Right renal cortex interstitium (tissue), 3 donors: ENCODE measurements around the gene FAM170A. TPM values are rescaled to one million over a fixed set of nuclear protein-coding genes. Genes with fewer than 3 reads are reported as not detected.

Experiments
- polyA plus RNA-seq, 3 donors: library from polyadenylated mRNA; unstranded; fragments of 120-200 nt; gene quantifications; one replicate each; pipeline ENCODE4 v1.2.1, GENCODE V29; 2013; ENCODE audit not compliant: insufficient read length in 3 of 3

Gene FAM170A
- polyA plus RNA-seq, 3 donors = not detected

Other genes with a start within 250 kb of the FAM170A start
- gene HSD17B4, start 177.1 kb upstream of the FAM170A start, polyA plus RNA-seq = 100 to 1,000 TPM; 218 to 244 (median 224) TPM